ENCODE results near the gene CALHM5. TPM values are rescaled to one million over a fixed set of nuclear protein-coding genes. Genes with fewer than 3 reads are reported as not detected.

The CALHM5 gene
- total RNA-seq, 1 experiment from 2014 or later: 1.1 TPM

DNA sequence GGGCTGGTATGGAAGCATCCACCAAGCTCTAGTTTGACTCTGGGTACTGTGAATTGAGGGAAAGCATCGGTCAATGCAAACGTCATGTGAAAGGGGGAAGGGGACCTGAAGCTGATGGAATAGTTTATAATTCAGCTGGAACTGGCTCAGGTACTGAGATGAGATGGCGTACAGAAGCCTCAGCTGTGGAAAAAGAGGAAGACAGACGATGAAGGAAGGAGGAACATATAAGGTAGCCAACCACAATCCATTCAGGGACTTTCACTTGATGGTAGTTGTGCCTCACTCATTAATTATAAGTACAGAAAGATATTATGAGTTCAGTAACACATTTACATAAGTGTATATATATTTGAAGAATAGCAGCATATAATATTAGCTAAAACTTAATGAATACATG is 2.7 kb downstream of the CALHM5 start:
- H3K36me3 Mint-ChIP-seq (ENCODE audit: insufficient read depth, unreplicated experiment): no peaks in the 10 kb centered on the region
- DNase-seq: no peak
- no peaks in the 10 kb centered on the region for H3K9me3 Mint-ChIP-seq (ENCODE audit: unreplicated experiment)
- Histone ChIP-seq H3K9me3 (peaks cover 4% of the 10 kb centered on the region; the same call in 1 of the 2 replicates), H3K36me3 (ENCODE audit: control insufficient read depth, insufficient read depth, low read length) (no peaks in the 10 kb centered on the region), H3K27me3 (replicated peaks; ENCODE audit: control insufficient read depth, insufficient read depth, low read length) (no peaks in the 10 kb centered on the region), H3K4me3 (ENCODE audit: low read depth, low read length) (no peak overlapping the region), H3K4me1 (0 out of 2 replicates have a peak, but pooled peaks cover 6% of the 10 kb centered on the region)
- BruUV-seq (replicated peaks): no TSS peak
- peaks cover 11% of the 10 kb centered on the region for H3K4me1 Mint-ChIP-seq (ENCODE audit: low read depth, unreplicated experiment)
- POLR2A ChIA-PET: no interaction called here
- intact Hi-C loops (cut with micrococcal nuclease; ENCODE audit: unreplicated experiment): loop anchor here (5.0 kb wide), 1 partner anchor 227 kb away; no protein-coding TSS in a partner anchor
- H3K27ac Mint-ChIP-seq (ENCODE audit: unreplicated experiment): no peak overlapping the region
- CTCF ChIA-PET: no interaction called here
- no peak overlapping the region for H3K4me3 Mint-ChIP-seq (ENCODE audit: unreplicated experiment)
- H3K27me3 Mint-ChIP-seq (ENCODE audit: insufficient read depth, unreplicated experiment): no peaks in the 10 kb centered on the region
- TF ChIP-seq, protein P1, sequence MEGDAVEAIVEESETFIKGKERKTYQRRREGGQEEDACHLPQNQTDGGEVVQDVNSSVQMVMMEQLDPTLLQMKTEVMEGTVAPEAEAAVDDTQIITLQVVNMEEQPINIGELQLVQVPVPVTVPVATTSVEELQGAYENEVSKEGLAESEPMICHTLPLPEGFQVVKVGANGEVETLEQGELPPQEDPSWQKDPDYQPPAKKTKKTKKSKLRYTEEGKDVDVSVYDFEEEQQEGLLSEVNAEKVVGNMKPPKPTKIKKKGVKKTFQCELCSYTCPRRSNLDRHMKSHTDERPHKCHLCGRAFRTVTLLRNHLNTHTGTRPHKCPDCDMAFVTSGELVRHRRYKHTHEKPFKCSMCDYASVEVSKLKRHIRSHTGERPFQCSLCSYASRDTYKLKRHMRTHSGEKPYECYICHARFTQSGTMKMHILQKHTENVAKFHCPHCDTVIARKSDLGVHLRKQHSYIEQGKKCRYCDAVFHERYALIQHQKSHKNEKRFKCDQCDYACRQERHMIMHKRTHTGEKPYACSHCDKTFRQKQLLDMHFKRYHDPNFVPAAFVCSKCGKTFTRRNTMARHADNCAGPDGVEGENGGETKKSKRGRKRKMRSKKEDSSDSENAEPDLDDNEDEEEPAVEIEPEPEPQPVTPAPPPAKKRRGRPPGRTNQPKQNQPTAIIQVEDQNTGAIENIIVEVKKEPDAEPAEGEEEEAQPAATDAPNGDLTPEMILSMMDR (IDR thresholded peaks at IDR 0.05; ENCODE audit: insufficient read depth in 1 of 2, low read depth in 1 of 2, low read length in 1 of 2, severe bottlenecking in 1 of 2, unreplicated experiment in 1 of 2): no peak

DNA sequence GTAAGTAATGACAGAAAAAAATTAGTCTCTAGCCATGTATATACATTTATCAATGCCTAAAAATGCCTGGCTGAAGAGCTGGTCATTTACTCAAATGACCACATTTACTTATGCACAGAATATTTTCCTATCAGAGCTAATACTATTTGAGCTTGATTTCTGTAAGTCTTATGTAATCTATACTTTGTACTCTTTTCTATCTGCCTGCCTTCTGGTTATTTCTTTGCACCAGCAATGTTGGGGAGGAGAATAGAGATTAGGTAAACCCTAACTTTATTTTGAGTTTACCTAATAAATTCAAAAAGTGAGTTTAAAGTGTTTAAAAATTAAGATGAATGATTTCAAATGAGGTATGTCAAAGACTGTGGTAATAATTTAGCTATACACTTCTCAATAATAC is 3.7 kb downstream of the CALHM5 start:
- Mint-ChIP-seq H3K27me3 (ENCODE audit: insufficient read depth, unreplicated experiment) (no peaks in the 10 kb centered on the region), H3K36me3 (ENCODE audit: insufficient read depth, unreplicated experiment) (no peaks in the 10 kb centered on the region), H3K4me3 (ENCODE audit: unreplicated experiment) (no peak overlapping the region), H3K27ac (ENCODE audit: unreplicated experiment) (no peak overlapping the region), H3K9me3 (ENCODE audit: unreplicated experiment) (no peaks in the 10 kb centered on the region), H3K4me1 (ENCODE audit: low read depth, unreplicated experiment) (peaks cover 11% of the 10 kb centered on the region)
- intact Hi-C loops (cut with micrococcal nuclease; ENCODE audit: unreplicated experiment): no loop called here
- BruUV-seq (replicated peaks): no TSS peak
- Histone ChIP-seq H3K9me3 (no peaks in the 10 kb centered on the region), H3K36me3 (ENCODE audit: control insufficient read depth, insufficient read depth, low read length) (no peaks in the 10 kb centered on the region), H3K4me3 (ENCODE audit: low read depth, low read length) (no peak overlapping the region), H3K4me1 (0 out of 2 replicates have a peak, but pooled peaks cover 6% of the 10 kb centered on the region), H3K27me3 (replicated peaks; ENCODE audit: control insufficient read depth, insufficient read depth, low read length) (no peaks in the 10 kb centered on the region)
- ChIA-PET POLR2A (interaction anchor here (0.8 kb wide), 1 partner anchor 227 kb away, joined by 3 read pairs; no protein-coding TSS in a partner anchor), CTCF (no interaction called here)
- TF ChIP-seq, protein P1 (IDR thresholded peaks at IDR 0.05; ENCODE audit: insufficient read depth in 1 of 2, low read depth in 1 of 2, low read length in 1 of 2, severe bottlenecking in 1 of 2, unreplicated experiment in 1 of 2): no peak
- DNase-seq: no peak

DNA sequence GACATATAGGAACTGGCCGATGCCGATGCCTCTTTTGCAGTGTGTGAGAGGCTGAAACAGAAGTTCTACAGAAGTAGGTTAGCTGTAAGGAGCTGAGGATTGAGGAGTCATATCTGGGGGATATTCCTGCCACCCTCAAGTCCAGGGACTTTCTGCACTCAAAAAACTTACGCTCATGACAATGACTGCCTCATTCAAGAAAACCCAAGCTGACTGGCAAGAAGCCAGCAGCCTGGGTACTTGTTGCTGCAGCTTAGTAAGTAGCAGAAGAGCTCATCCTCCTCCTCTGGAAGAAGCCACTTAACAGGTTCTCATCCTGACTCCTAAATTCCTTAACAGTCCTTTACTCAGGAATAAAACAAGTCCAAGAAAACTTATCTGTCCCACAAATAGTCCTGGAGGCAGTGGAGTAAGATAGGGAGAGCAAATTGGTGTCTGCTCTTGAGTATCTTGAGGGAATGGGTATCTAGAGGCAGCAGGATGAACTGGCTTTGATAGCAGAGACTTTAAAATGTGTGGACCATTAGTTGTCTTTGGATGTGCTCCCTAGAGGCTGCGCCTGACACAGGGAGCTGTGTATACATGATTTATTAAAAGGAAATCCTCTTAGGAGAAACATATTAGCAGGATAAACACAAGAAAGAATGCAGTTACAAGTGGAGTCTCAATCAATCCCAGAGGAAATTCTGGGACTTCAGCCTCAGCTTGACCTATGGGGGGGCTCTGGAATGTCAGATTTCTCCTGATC is 7.4 kb downstream of the CALHM5 start:
- H3K27ac Mint-ChIP-seq (ENCODE audit: unreplicated experiment): no peak overlapping the region

More for the DNA sequence above, 7.4 kb downstream of the CALHM5 start:
- no peak overlapping the region for H3K4me3 Mint-ChIP-seq (ENCODE audit: unreplicated experiment)
- no peaks in the 10 kb centered on the region for H3K36me3 ChIP-seq (ENCODE audit: control insufficient read depth, insufficient read depth, low read length)
- TF ChIP-seq, protein P1 (IDR thresholded peaks at IDR 0.05; ENCODE audit: insufficient read depth in 1 of 2, low read depth in 1 of 2, low read length in 1 of 2, severe bottlenecking in 1 of 2, unreplicated experiment in 1 of 2): no peak
- H3K4me3 ChIP-seq (ENCODE audit: low read depth, low read length): no peak overlapping the region
- H3K4me1 ChIP-seq: peaks cover 10% of the 10 kb centered on the region; the same call in 1 of the 2 replicates
- no peaks in the 10 kb centered on the region for H3K27me3 Mint-ChIP-seq (ENCODE audit: insufficient read depth, unreplicated experiment)
- H3K27me3 ChIP-seq (replicated peaks; ENCODE audit: control insufficient read depth, insufficient read depth, low read length): no peaks in the 10 kb centered on the region
- ChIA-PET CTCF (no interaction called here), POLR2A (no interaction called here)
- intact Hi-C loops (cut with micrococcal nuclease; ENCODE audit: unreplicated experiment): no loop called here
- no peak for DNase-seq
- no peaks in the 10 kb centered on the region for H3K9me3 Mint-ChIP-seq (ENCODE audit: unreplicated experiment)
- no peaks in the 10 kb centered on the region for H3K9me3 ChIP-seq
- H3K4me1 Mint-ChIP-seq (ENCODE audit: low read depth, unreplicated experiment): peaks cover 14% of the 10 kb centered on the region
- no peaks in the 10 kb centered on the region for H3K36me3 Mint-ChIP-seq (ENCODE audit: insufficient read depth, unreplicated experiment)
- BruUV-seq (replicated peaks): no TSS peak
